Hematopoietic multipotent progenitor cell treated with erythropoietin and hydrocortisone succinate and interleukin-3 and kit ligand, for 4 days (in vitro differentiated cells): ENCODE data around the gene POLDIP3.
A peak's percentile ranks its signal among the peaks of the same experiment; 100 is the strongest.

Experiments
- DNase-seq: peaks from one replicate; pipeline ENCODE4 v3.0.0-alpha.2; 2015

POLDIP3 gene

GRCh38 chr22:42642806-42643633, 28.3 kb upstream of the POLDIP3 start:
- peak; percentile 93 for DNase-seq

GRCh38 chr22:42641801-42642413, 27.2 kb upstream of the POLDIP3 start:
- DNase-seq, result no peak

- DNase-seq, result no peak
These were observed 25.0 kb upstream of the POLDIP3 start for GRCh38 chr22:42639541-42640241.

- DNase-seq, result no peak
These were observed 22.9 kb upstream of the POLDIP3 start for GRCh38 chr22:42637555-42637954.

- no peak for DNase-seq
These were observed 21.8 kb upstream of the POLDIP3 start for GRCh38 chr22:42636506-42636905.

- DNase-seq, result no peak
These were observed 20.8 kb upstream of the POLDIP3 start for GRCh38 chr22:42635531-42635930.

- no peak for DNase-seq
These were observed 18.3 kb upstream of the POLDIP3 start for GRCh38 chr22:42633013-42633412.

GRCh38 chr22:42632096-42632495, 17.4 kb upstream of the POLDIP3 start:
- DNase-seq, result peak; percentile 40

GRCh38 chr22:42630901-42631602, 16.4 kb upstream of the POLDIP3 start:
- DNase-seq, result no peak

- no peak for DNase-seq
These were observed 15.5 kb upstream of the POLDIP3 start for GRCh38 chr22:42630211-42630610.

GRCh38 chr22:42627981-42628380, 13.3 kb upstream of the POLDIP3 start:
- no peak for DNase-seq

- no peak for DNase-seq
These were observed 12.4 kb upstream of the POLDIP3 start for GRCh38 chr22:42626951-42627625.

GRCh38 chr22:42626431-42626830, 11.7 kb upstream of the POLDIP3 start:
- no peak for DNase-seq

GRCh38 chr22:42625416-42625815, 10.7 kb upstream of the POLDIP3 start:
- DNase-seq, result no peak

- DNase-seq, result no peak
These were observed 9.9 kb upstream of the POLDIP3 start for GRCh38 chr22:42624551-42625106.

GRCh38 chr22:42623756-42624441, 9.2 kb upstream of the POLDIP3 start:
- no peak for DNase-seq

GRCh38 chr22:42623301-42623751, 8.6 kb upstream of the POLDIP3 start:
- DNase-seq, result no peak

- DNase-seq, result no peak
These were observed 7.5 kb upstream of the POLDIP3 start for GRCh38 chr22:42622061-42622710.

- DNase-seq, result peak; percentile 75
These were observed 6.9 kb upstream of the POLDIP3 start for GRCh38 chr22:42621505-42622002.

- no peak for DNase-seq
These were observed 5.4 kb upstream of the POLDIP3 start for GRCh38 chr22:42620084-42620483.
